Stimulated activated CD4-positive, alpha-beta T cell treated with anti-CD3 and anti-CD28 coated beads, Interleukin-2, amount 100 ng/mL, for 48 hours (primary cell): ENCODE measurements around the gene CPNE5.

ENCODE experiments used
- DNase-seq, 2 donors: peaks; one replicate each; pipeline ENCODE4 v3.0.0-alpha.2; 2020

CPNE5 gene

GRCh38 chr6:36833182-36833789, 6.0 kb downstream of the CPNE5 start:
- no peak for DNase-seq

- no peak for DNase-seq
These were observed 6.9 kb downstream of the CPNE5 start for GRCh38 chr6:36832313-36832712.

- DNase-seq: no peak
These were observed 8.7 kb downstream of the CPNE5 start for GRCh38 chr6:36830577-36830976.

GRCh38 chr6:36829919-36830544, 9.2 kb downstream of the CPNE5 start:
- no peak for DNase-seq

- no peak for DNase-seq
These were observed 11.8 kb downstream of the CPNE5 start for GRCh38 chr6:36827261-36828079.

GRCh38 chr6:36826520-36827227, 12.6 kb downstream of the CPNE5 start:
- no peak for DNase-seq

- DNase-seq: no peak
These were observed 13.2 kb downstream of the CPNE5 start for GRCh38 chr6:36825994-36826393.

- no peak for DNase-seq
These were observed 13.8 kb downstream of the CPNE5 start for GRCh38 chr6:36825452-36825851.

- no peak for DNase-seq
These were observed 15.0 kb downstream of the CPNE5 start for GRCh38 chr6:36824253-36824652.

GRCh38 chr6:36823421-36824096, 15.7 kb downstream of the CPNE5 start:
- no peak for DNase-seq

- no peak for DNase-seq
These were observed 16.6 kb downstream of the CPNE5 start for GRCh38 chr6:36822506-36823269.

- DNase-seq: no peak
These were observed 17.5 kb downstream of the CPNE5 start for GRCh38 chr6:36821581-36822335.

GRCh38 chr6:36820700-36821580, 18.3 kb downstream of the CPNE5 start:
- no peak for DNase-seq

- DNase-seq: no peak
These were observed 20.5 kb downstream of the CPNE5 start for GRCh38 chr6:36818756-36819155.

- no peak for DNase-seq
These were observed 21.4 kb downstream of the CPNE5 start for GRCh38 chr6:36817847-36818246.

GRCh38 chr6:36817176-36817817, 21.9 kb downstream of the CPNE5 start:
- DNase-seq: no peak

GRCh38 chr6:36815962-36816735, 23.1 kb downstream of the CPNE5 start:
- DNase-seq: no peak

GRCh38 chr6:36814249-36814648, 25.0 kb downstream of the CPNE5 start:
- DNase-seq: no peak

- no peak for DNase-seq
These were observed 25.7 kb downstream of the CPNE5 start for GRCh38 chr6:36813526-36813925.
